ENCODE results near the gene SPIRE2.

The SPIRE2 gene

DNA sequence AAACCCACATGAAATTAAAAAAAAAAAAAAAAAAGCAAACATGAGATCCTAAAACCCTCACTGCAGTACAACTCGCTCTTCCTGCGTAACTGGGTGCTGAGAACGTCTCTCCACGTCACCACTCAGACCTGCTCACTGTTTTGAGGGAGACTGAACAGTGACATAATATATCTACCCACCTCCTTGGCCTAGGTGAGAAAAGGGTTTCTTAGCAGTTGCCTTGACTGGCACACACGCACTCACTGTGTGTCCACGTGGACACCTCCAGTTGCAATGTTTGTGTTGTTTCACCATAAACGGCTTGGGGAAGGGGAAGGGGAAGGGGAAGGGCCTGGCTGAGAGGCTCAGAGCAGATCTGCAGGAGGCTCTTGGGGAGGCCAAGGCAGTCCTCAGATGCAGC lies 43.9 kb upstream of the SPIRE2 start:
- H2BK5ac ChIP-seq (ENCODE audit: low read length) = no peak overlapping the region
- H3K4me1 ChIP-seq (ENCODE audit: control insufficient read depth, low read depth, low read length) = no peaks in the 10 kb centered on the region
- no peaks in the 10 kb centered on the region for H3K79me1 ChIP-seq (ENCODE audit: low read length)
- H3K36me3 ChIP-seq (ENCODE audit: control insufficient read depth, insufficient read depth, low read length) = peaks cover 16% of the 10 kb centered on the region
- H3K4me2 ChIP-seq (ENCODE audit: low read length) = no peak overlapping the region
- H3K56ac ChIP-seq (ENCODE audit: low read length) = no peak overlapping the region
- H4K8ac ChIP-seq (ENCODE audit: low read depth, low read length) = no peak overlapping the region
- no peak overlapping the region for H2BK120ac ChIP-seq (ENCODE audit: low read depth, low read length)
- DNase-seq = no peak
- H3K79me2 ChIP-seq (ENCODE audit: control insufficient read depth, insufficient read depth, low read length) = no peaks in the 10 kb centered on the region
- H2AK5ac ChIP-seq (ENCODE audit: low read length) = no peak overlapping the region
- H3K27me3 ChIP-seq (ENCODE audit: insufficient read depth, low read length, poor library complexity) = no peaks in the 10 kb centered on the region
- no peak overlapping the region for H3K18ac ChIP-seq (ENCODE audit: low read length)
- H2BK15ac ChIP-seq (replicated peaks; ENCODE audit: low read depth) = no peak overlapping the region
- no peak overlapping the region for H4K5ac ChIP-seq (ENCODE audit: low read length)
- H3K4me3 ChIP-seq (ENCODE audit: low read length) = no peak overlapping the region
- H3K9ac ChIP-seq (ENCODE audit: low read length) = no peak overlapping the region
- no CpG with 5 or more reads among the region's 7 CpGs for WGBS (ENCODE audit: extremely low coverage, insufficient coverage, low lambda C conversion rate)
- H3K4ac ChIP-seq (ENCODE audit: low read depth, low read length) = no peak overlapping the region
- no peak overlapping the region for H3K27ac ChIP-seq (ENCODE audit: low read depth, low read length)
- H3K23ac ChIP-seq (ENCODE audit: low read length) = no peak overlapping the region

DNA sequence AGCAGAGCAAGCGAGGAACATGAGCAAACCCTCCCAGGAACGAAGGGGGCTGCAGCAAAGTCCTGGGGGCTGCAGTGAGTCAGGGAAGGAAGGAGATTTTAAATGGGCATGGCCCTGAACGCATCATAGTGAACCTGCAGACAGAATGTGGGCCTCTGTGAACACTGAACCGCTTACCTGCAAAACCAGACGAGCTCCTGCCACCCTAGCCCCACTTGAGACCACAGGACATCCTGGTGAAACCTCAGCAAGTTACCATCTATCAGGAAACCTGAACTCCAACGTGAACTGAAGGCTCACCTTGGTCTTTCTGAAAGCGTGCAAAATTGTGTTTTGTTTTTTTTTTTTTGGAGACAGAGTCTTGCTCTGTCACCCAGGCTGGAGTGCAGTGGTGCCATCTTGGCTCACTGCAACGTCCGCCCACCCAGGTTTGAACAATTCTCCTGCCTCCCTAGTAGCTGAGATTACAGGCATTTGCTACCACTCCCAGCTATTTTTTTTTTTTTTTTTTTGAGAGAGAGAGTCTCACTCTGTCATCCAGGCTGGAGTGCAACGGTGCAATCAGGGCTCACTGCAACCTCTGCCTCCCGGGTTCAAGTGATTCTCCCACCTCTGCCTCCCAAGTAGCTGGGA lies 42.6 kb upstream of the SPIRE2 start:
- Histone ChIP-seq H3K27ac (ENCODE audit: low read depth, low read length) (no peak overlapping the region), H3K4me1 (ENCODE audit: control insufficient read depth, low read depth, low read length) (no peaks in the 10 kb centered on the region), H4K8ac (ENCODE audit: low read depth, low read length) (no peak overlapping the region), H3K9ac (ENCODE audit: low read length) (no peak overlapping the region), H3K79me1 (ENCODE audit: low read length) (no peaks in the 10 kb centered on the region), H3K4me3 (ENCODE audit: low read length) (no peak overlapping the region), H4K5ac (ENCODE audit: low read length) (no peak overlapping the region), H3K79me2 (ENCODE audit: control insufficient read depth, insufficient read depth, low read length) (no peaks in the 10 kb centered on the region), H3K36me3 (ENCODE audit: control insufficient read depth, insufficient read depth, low read length) (peaks cover 15% of the 10 kb centered on the region), H3K4ac (ENCODE audit: low read depth, low read length) (no peak overlapping the region), H2BK5ac (ENCODE audit: low read length) (no peak overlapping the region), H3K27me3 (ENCODE audit: insufficient read depth, low read length, poor library complexity) (no peaks in the 10 kb centered on the region), H3K56ac (ENCODE audit: low read length) (no peak overlapping the region), H3K23ac (ENCODE audit: low read length) (no peak overlapping the region), H2BK15ac (replicated peaks; ENCODE audit: low read depth) (no peak overlapping the region), H2BK120ac (ENCODE audit: low read depth, low read length) (no peak overlapping the region), H3K18ac (ENCODE audit: low read length) (no peak overlapping the region), H3K4me2 (ENCODE audit: low read length) (no peak overlapping the region), H2AK5ac (ENCODE audit: low read length) (no peak overlapping the region)
- DNase-seq = no peak
- WGBS (ENCODE audit: extremely low coverage, insufficient coverage, low lambda C conversion rate) = no CpG with 5 or more reads among the region's 11 CpGs

DNA sequence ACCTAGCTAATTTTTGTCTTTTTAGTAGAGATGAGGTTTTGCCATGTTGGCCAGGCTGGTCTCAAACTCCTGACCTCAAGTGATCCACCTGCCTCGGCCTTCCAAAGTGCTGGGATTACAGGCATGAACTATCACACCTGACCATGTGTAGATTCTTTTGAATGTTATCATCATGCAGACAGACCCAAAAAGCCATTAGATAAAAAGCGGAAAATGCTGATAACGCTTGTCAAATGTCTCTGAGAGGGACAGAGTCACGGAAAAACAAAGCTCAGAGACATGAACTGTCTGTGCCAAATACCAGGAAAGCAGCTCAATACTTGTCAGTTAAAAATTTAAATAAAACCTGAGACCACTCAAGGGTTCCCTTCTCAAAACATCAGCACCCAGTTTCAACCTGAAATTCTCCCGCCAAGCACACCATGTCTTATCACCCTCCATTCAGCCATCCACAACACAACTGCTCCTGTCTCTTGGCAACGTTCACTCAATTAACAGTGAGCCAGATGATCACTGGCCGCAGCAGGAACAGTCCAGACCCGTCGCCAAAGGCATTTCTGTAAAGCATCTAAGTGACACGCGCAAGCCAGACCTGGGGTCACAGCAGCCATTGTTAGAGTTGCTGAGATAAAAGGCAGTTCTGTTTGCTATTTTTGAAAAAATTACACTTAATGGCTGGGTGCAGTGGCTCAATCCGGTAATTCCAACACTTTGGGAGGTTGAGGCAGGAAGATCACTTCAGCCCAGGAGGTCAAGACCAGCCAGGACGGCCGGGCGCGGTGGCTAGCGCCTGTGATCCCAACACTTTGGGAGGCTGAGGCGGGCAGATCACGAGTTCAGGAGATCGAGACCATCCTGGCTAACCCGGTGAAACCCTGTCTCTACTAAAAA lies 41.6 kb upstream of the SPIRE2 start:
- Histone ChIP-seq H3K79me1 (ENCODE audit: low read length) (no peaks in the 10 kb centered on the region), H3K4me2 (ENCODE audit: low read length) (no peak overlapping the region), H3K27ac (ENCODE audit: low read depth, low read length) (no peak overlapping the region), H3K23ac (ENCODE audit: low read length) (no peak overlapping the region), H3K79me2 (ENCODE audit: control insufficient read depth, insufficient read depth, low read length) (no peaks in the 10 kb centered on the region), H3K4me3 (ENCODE audit: low read length) (no peak overlapping the region), H2BK120ac (ENCODE audit: low read depth, low read length) (no peak overlapping the region), H2BK5ac (ENCODE audit: low read length) (no peak overlapping the region), H3K56ac (ENCODE audit: low read length) (no peak overlapping the region), H4K8ac (ENCODE audit: low read depth, low read length) (no peak overlapping the region), H3K9ac (ENCODE audit: low read length) (no peak overlapping the region), H3K27me3 (ENCODE audit: insufficient read depth, low read length, poor library complexity) (no peaks in the 10 kb centered on the region), H3K4me1 (ENCODE audit: control insufficient read depth, low read depth, low read length) (no peaks in the 10 kb centered on the region), H3K18ac (ENCODE audit: low read length) (no peak overlapping the region), H4K5ac (ENCODE audit: low read length) (no peak overlapping the region), H3K36me3 (ENCODE audit: control insufficient read depth, insufficient read depth, low read length) (peaks cover 20% of the 10 kb centered on the region), H2BK15ac (replicated peaks; ENCODE audit: low read depth) (no peak overlapping the region), H3K4ac (ENCODE audit: low read depth, low read length) (no peak overlapping the region), H2AK5ac (ENCODE audit: low read length) (no peak overlapping the region)
- no CpG with 5 or more reads among the region's 21 CpGs for WGBS (ENCODE audit: extremely low coverage, insufficient coverage, low lambda C conversion rate)
- DNase-seq = no peak

DNA sequence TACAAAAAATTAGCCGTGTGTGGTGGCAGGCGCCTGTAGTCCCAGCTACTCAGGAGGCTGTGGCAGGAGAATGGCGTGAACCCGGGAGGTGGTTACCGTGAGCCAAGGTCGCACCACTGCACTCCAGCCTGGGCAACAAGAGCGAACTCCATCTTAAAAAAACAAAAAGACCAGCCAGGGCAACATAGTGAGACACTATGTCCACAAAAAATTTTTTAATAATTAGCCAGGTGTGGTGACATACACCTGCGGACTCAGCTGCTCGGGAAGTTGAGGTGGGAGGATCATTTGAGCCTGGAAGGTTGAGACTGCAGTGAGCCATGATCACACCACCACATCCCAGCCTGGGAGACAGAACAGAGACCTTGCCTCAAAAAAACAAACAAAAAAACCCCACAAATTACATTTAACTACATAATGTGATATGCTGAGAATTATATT lies 40.9 kb upstream of the SPIRE2 start:
- no peak overlapping the region for H2BK5ac ChIP-seq (ENCODE audit: low read length)
- H3K27me3 ChIP-seq (ENCODE audit: insufficient read depth, low read length, poor library complexity) = no peaks in the 10 kb centered on the region
- no peak overlapping the region for H3K4ac ChIP-seq (ENCODE audit: low read depth, low read length)
- H4K5ac ChIP-seq (ENCODE audit: low read length) = no peak overlapping the region
- no peak overlapping the region for H2BK15ac ChIP-seq (replicated peaks; ENCODE audit: low read depth)
- no peak overlapping the region for H2AK5ac ChIP-seq (ENCODE audit: low read length)
- H4K8ac ChIP-seq (ENCODE audit: low read depth, low read length) = no peak overlapping the region
- H3K23ac ChIP-seq (ENCODE audit: low read length) = no peak overlapping the region
- H3K79me1 ChIP-seq (ENCODE audit: low read length) = no peaks in the 10 kb centered on the region
- H3K36me3 ChIP-seq (ENCODE audit: control insufficient read depth, insufficient read depth, low read length) = peaks cover 24% of the 10 kb centered on the region
- H3K4me1 ChIP-seq (ENCODE audit: control insufficient read depth, low read depth, low read length) = no peaks in the 10 kb centered on the region
- H3K56ac ChIP-seq (ENCODE audit: low read length) = no peak overlapping the region
- no peaks in the 10 kb centered on the region for H3K79me2 ChIP-seq (ENCODE audit: control insufficient read depth, insufficient read depth, low read length)
- H3K27ac ChIP-seq (ENCODE audit: low read depth, low read length) = no peak overlapping the region
- H3K4me2 ChIP-seq (ENCODE audit: low read length) = no peak overlapping the region
- H2BK120ac ChIP-seq (ENCODE audit: low read depth, low read length) = no peak overlapping the region
- no CpG with 5 or more reads among the region's 9 CpGs for WGBS (ENCODE audit: extremely low coverage, insufficient coverage, low lambda C conversion rate)
- no peak for DNase-seq
- H3K9ac ChIP-seq (ENCODE audit: low read length) = no peak overlapping the region
- no peak overlapping the region for H3K18ac ChIP-seq (ENCODE audit: low read length)
- H3K4me3 ChIP-seq (ENCODE audit: low read length) = no peak overlapping the region

DNA sequence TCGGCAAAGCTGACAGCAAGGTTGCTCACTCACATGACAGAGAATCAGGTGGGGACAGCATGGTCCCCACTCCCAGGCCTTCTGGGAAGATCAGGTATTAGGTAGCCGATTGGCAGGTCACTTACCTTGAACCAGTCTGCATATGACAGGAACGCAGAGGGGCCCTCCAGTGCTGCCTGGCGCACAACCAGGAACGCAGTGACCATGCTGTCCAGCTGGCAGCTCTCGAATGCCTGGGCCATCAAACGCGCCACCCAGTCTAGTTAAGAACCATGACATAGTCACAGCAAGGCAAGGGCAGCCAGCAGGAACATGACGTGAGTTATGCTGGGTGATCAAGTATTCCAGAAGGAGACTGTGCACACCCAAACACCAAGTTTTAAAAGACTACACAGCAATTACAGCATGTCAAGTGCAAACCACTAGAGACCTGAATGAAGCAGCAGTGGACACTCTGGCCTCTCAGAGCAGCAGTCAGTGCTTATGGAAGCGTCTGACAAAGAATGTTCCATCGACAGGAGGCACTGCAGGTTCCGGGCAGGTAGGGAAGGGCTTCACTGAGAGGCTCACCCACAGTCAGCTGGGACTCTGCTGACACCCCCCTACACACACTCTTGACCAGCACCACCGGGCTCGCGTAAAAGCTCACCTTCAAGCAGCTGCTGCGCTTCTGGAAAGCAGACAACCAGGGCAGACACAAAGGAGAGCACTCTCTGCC lies 36.8 kb upstream of the SPIRE2 start:
- Histone ChIP-seq H3K79me2 (ENCODE audit: control insufficient read depth, insufficient read depth, low read length) (no peaks in the 10 kb centered on the region), H4K8ac (ENCODE audit: low read depth, low read length) (no peak overlapping the region), H3K36me3 (ENCODE audit: control insufficient read depth, insufficient read depth, low read length) (peaks cover 19% of the 10 kb centered on the region), H3K4me3 (ENCODE audit: low read length) (no peak overlapping the region), H3K27ac (ENCODE audit: low read depth, low read length) (no peak overlapping the region), H3K9ac (ENCODE audit: low read length) (no peak overlapping the region), H2BK15ac (replicated peaks; ENCODE audit: low read depth) (no peak overlapping the region), H3K4me1 (ENCODE audit: control insufficient read depth, low read depth, low read length) (no peaks in the 10 kb centered on the region), H3K4me2 (ENCODE audit: low read length) (no peak overlapping the region), H3K56ac (ENCODE audit: low read length) (no peak overlapping the region), H3K27me3 (ENCODE audit: insufficient read depth, low read length, poor library complexity) (no peaks in the 10 kb centered on the region), H4K5ac (ENCODE audit: low read length) (no peak overlapping the region), H3K23ac (ENCODE audit: low read length) (no peak overlapping the region), H3K79me1 (ENCODE audit: low read length) (no peaks in the 10 kb centered on the region), H2BK5ac (ENCODE audit: low read length) (no peak overlapping the region), H2AK5ac (ENCODE audit: low read length) (no peak overlapping the region), H2BK120ac (ENCODE audit: low read depth, low read length) (no peak overlapping the region), H3K18ac (ENCODE audit: low read length) (no peak overlapping the region), H3K4ac (ENCODE audit: low read depth, low read length) (no peak overlapping the region)
- no CpG with 5 or more reads among the region's 16 CpGs for WGBS (ENCODE audit: extremely low coverage, insufficient coverage, low lambda C conversion rate)
- no peak for DNase-seq
